Loucy (cell line): ENCODE results near the gene BBS2.

Source experiments
- CTCF ChIP-seq: fragments of 200-600 bp; sonication (generic); conservative IDR thresholded peaks from 2 replicates; pipeline ENCODE4 v1.5.1; 2014; ENCODE audit warnings: mild to moderate bottlenecking, antibody characterized with exemption, low read length
- EZH2phosphoT487 ChIP-seq: fragments of 200-600 bp; IDR thresholded peaks from 2 replicates; pipeline ENCODE4 v1.6.1; 2018; ENCODE audit warnings: antibody characterized with exemption, mild to moderate bottlenecking, moderate library complexity, borderline replicate concordance

GRCh38 chr16:56447286-56447685, 72.5 kb downstream of the BBS2 start:
- TF ChIP-seq CTCF (no peak), EZH2phosphoT487 (no peak)
